Hepatocyte (in vitro differentiated cells): ENCODE results near the gene AGAP5. TPM values are rescaled to one million over a fixed set of nuclear protein-coding genes. Genes with fewer than 3 reads are reported as not detected.
A peak's percentile ranks its signal among the peaks of the same experiment; 100 is the strongest.
"Not testable (repeated sequence)": the region's sequence is repeated elsewhere in the genome, so short reads cannot be mapped to it uniquely, and the experiment has no call there.

ENCODE experiments used
- DNase-seq: peaks from one replicate; pipeline ENCODE4 v3.0.0-alpha.2; 2016; ENCODE audit warnings: low spot score
- H2AFZ ChIP-seq: fragments of 200-600 bp; sonication (generic); 2 replicates; pipeline ENCODE4 v1.6.0; 2016; ENCODE audit warnings: antibody characterized with exemption, mild to moderate bottlenecking
- H3K27ac ChIP-seq: fragments of 200-600 bp; sonication (generic); 2 replicates; pipeline ENCODE4 v1.5.1; 2016; ENCODE audit warnings: mild to moderate bottlenecking
- H3K27me3 ChIP-seq: fragments of 200-600 bp; sonication (generic); 2 replicates; pipeline ENCODE4 v1.6.1; 2016
- H3K36me3 ChIP-seq: fragments of 200-600 bp; sonication (generic); replicated peaks from 2 replicates; pipeline ENCODE4 v1.5.1; 2016; ENCODE audit warnings: low read depth; ENCODE audit not compliant: insufficient read depth
- H3K4me1 ChIP-seq: fragments of 200-600 bp; sonication (generic); 2 replicates; pipeline ENCODE4 v1.5.1; 2016; ENCODE audit warnings: mild to moderate bottlenecking, moderate library complexity; ENCODE audit not compliant: insufficient read depth
- H3K4me2 ChIP-seq: fragments of 200-600 bp; sonication (generic); 2 replicates; pipeline ENCODE4 v1.6.0; 2016
- H3K4me3 ChIP-seq: fragments of 200-600 bp; sonication (generic); 2 replicates; pipeline ENCODE4 v1.5.1; 2016; ENCODE audit warnings: mild to moderate bottlenecking
- H3K79me2 ChIP-seq: fragments of 200-600 bp; sonication (generic); 2 replicates; pipeline ENCODE4 v1.6.0; 2017; ENCODE audit warnings: mild to moderate bottlenecking
- H3K9me2 ChIP-seq: fragments of 200-600 bp; sonication (generic); replicated peaks from 2 replicates; pipeline ENCODE4 v1.6.0; 2017; ENCODE audit warnings: mild to moderate bottlenecking; ENCODE audit not compliant: insufficient read depth
- H3K9me3 ChIP-seq: fragments of 200-600 bp; sonication (generic); 2 replicates; pipeline ENCODE4 v1.5.1; 2016; ENCODE audit warnings: low read depth, mild to moderate bottlenecking
- H4K20me1 ChIP-seq: fragments of 200-600 bp; sonication (generic); 2 replicates; pipeline ENCODE4 v1.6.0; 2016; ENCODE audit warnings: mild to moderate bottlenecking; ENCODE audit not compliant: insufficient read depth, poor library complexity, severe bottlenecking
- EZH2 ChIP-seq: fragments of 200-600 bp; sonication (generic); IDR thresholded peaks from 2 replicates; pipeline ENCODE4 v1.6.1; 2016; ENCODE audit warnings: antibody characterized with exemption, mild to moderate bottlenecking, borderline replicate concordance
- EZH2phosphoT487 ChIP-seq: fragments of 200-600 bp; sonication (generic); IDR thresholded peaks from one replicate; pipeline ENCODE4 v1.6.1; 2018; ENCODE audit warnings: antibody characterized with exemption, mild to moderate bottlenecking, low read depth, moderate library complexity; ENCODE audit not compliant: unreplicated experiment, severe bottlenecking
- WGBS: methylation state at CpG from one replicate; pipeline ENCODE4 v1.1.6; 2016; ENCODE audit warnings: low lambda C conversion rate; ENCODE audit errors: missing lambda C conversion rate; 5-methylcytosine and 5-hydroxymethylcytosine counted together
- polyA plus RNA-seq: library from polyadenylated mRNA; unstranded; fragments of >200 nt; fragmentation: Nextera tagmentation; extraction: Ambion mirVana; gene quantifications from 2 replicates; pipeline ENCODE4 v1.2.1, GENCODE V29; 2016
- total RNA-seq: library from RNA; depleted of rRNA; stranded (reverse); fragments of >200 nt; gene quantifications from 2 replicates; pipeline ENCODE4 v1.2.3, GENCODE V29; 2014
- TF ChIP-seq, protein P1 (sequence below): fragments of 200-600 bp; sonication (generic); IDR thresholded peaks from 2 replicates; pipeline ENCODE4 v1.5.1; 2016; ENCODE audit warnings: antibody characterized with exemption, mild to moderate bottlenecking; ENCODE audit not compliant: poor library complexity

The AGAP5 gene
- total and polyA plus RNA-seq, 2 experiments from 2014 or later, result 1.9 to 3.6 TPM

- Histone ChIP-seq H3K36me3 (no peaks in the 10 kb centered on the region), H3K4me2 (peak overlapping the region; percentile 95), H3K4me3 (no peak overlapping the region), H3K27ac (no peak overlapping the region), H3K27me3 (no peaks in the 10 kb centered on the region), H3K4me1 (peaks cover 6% of the 10 kb centered on the region), H4K20me1 (no peaks in the 10 kb centered on the region), H3K79me2 (peaks cover 47% of the 10 kb centered on the region), H2AFZ (no peak overlapping the region), H3K9me2 (no peaks in the 10 kb centered on the region), H3K9me3 (no peaks in the 10 kb centered on the region)
- no peak for TF ChIP-seq EZH2phosphoT487
- TF ChIP-seq, protein P1, sequence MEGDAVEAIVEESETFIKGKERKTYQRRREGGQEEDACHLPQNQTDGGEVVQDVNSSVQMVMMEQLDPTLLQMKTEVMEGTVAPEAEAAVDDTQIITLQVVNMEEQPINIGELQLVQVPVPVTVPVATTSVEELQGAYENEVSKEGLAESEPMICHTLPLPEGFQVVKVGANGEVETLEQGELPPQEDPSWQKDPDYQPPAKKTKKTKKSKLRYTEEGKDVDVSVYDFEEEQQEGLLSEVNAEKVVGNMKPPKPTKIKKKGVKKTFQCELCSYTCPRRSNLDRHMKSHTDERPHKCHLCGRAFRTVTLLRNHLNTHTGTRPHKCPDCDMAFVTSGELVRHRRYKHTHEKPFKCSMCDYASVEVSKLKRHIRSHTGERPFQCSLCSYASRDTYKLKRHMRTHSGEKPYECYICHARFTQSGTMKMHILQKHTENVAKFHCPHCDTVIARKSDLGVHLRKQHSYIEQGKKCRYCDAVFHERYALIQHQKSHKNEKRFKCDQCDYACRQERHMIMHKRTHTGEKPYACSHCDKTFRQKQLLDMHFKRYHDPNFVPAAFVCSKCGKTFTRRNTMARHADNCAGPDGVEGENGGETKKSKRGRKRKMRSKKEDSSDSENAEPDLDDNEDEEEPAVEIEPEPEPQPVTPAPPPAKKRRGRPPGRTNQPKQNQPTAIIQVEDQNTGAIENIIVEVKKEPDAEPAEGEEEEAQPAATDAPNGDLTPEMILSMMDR, result no peak
- no peak for TF ChIP-seq EZH2
- WGBS, result 96% methylated on average over 42 of the region's 42 CpGs
- no peak for DNase-seq
These were observed 33.9 kb upstream of the AGAP5 start for GRCh38 chr10:73731588-73732375.

- no peaks in the 10 kb centered on the region for H3K27me3 ChIP-seq
- WGBS, result under 1% methylated on average over 58 of the region's 58 CpGs
- H3K27ac ChIP-seq, result peak overlapping the region; percentile 93
- no peaks in the 10 kb centered on the region for H3K9me2 ChIP-seq
- peak overlapping the region; percentile 90 for H3K4me3 ChIP-seq
- H3K79me2 ChIP-seq, result peaks cover 44% of the 10 kb centered on the region
- peak; percentile 89 for DNase-seq
- H3K4me1 ChIP-seq, result peaks cover 6% of the 10 kb centered on the region
- H3K4me2 ChIP-seq, result peak overlapping the region; percentile 95
- H3K36me3 ChIP-seq, result no peaks in the 10 kb centered on the region
- H4K20me1 ChIP-seq, result no peaks in the 10 kb centered on the region
- H2AFZ ChIP-seq, result peak overlapping the region; percentile 76
- no peaks in the 10 kb centered on the region for H3K9me3 ChIP-seq
- TF ChIP-seq EZH2phosphoT487 (no peak), EZH2 (no peak)
- TF ChIP-seq, protein P1, result no peak
These were observed 32.4 kb upstream of the AGAP5 start for GRCh38 chr10:73730153-73730906.

GRCh38 chr10:73729781-73730152, 31.9 kb upstream of the AGAP5 start:
- H3K9me3 ChIP-seq, DNase-seq, H3K4me1 ChIP-seq, H4K20me1 ChIP-seq, H3K36me3 ChIP-seq, H3K9me2 ChIP-seq, H3K27me3 ChIP-seq: not testable (repeated sequence)
- Histone ChIP-seq H3K4me2 (peak overlapping the region; percentile 95), H2AFZ (peak overlapping the region; percentile 76), H3K4me3 (peak overlapping the region; percentile 90), H3K27ac (peak overlapping the region; percentile 93), H3K79me2 (peaks cover 38% of the 10 kb centered on the region)
- under 1% methylated on average over 9 of the region's 9 CpGs for WGBS

GRCh38 chr10:73723516-73723915, 25.6 kb upstream of the AGAP5 start:
- Histone ChIP-seq H3K4me2 (no peak overlapping the region), H2AFZ (no peak overlapping the region), H3K9me3 (no peaks in the 10 kb centered on the region), H4K20me1 (no peaks in the 10 kb centered on the region), H3K79me2 (peaks cover 4% of the 10 kb centered on the region), H3K36me3 (no peaks in the 10 kb centered on the region), H3K4me1 (no peaks in the 10 kb centered on the region), H3K27me3 (no peaks in the 10 kb centered on the region), H3K4me3 (no peak overlapping the region), H3K27ac (no peak overlapping the region), H3K9me2 (no peaks in the 10 kb centered on the region)
- WGBS, result 72% methylated on average over 4 of the region's 4 CpGs
- no peak for DNase-seq
- TF ChIP-seq EZH2 (no peak), EZH2phosphoT487 (no peak)
- TF ChIP-seq, protein P1, result no peak

GRCh38 chr10:73720561-73720960, 22.7 kb upstream of the AGAP5 start:
- not testable (repeated sequence) for H2AFZ ChIP-seq, H3K4me2 ChIP-seq, H3K9me2 ChIP-seq, H3K79me2 ChIP-seq, H3K36me3 ChIP-seq, H3K27me3 ChIP-seq, H4K20me1 ChIP-seq, H3K4me3 ChIP-seq, DNase-seq, H3K9me3 ChIP-seq, H3K27ac ChIP-seq, H3K4me1 ChIP-seq
- 88% methylated on average over 4 of the region's 4 CpGs for WGBS
